Right lobe of liver (tissue), 4 donors: Measurements from ENCODE around the gene CENPP.

Experiments
- CTCF ChIP-seq, 4 donors: fragments of 200-600 bp in 3 of 4; fragments of 450-650 bp in 1 of 4; IDR thresholded peaks; one replicate each; pipeline versions ENCODE4 v1.5.1 to v1.8.0; 2016 to 2022; ENCODE audit warnings: antibody characterized with exemption in 4 of 4, mild to moderate bottlenecking in 2 of 4
- POLR2A ChIP-seq: fragments of 450-650 bp; IDR thresholded peaks from one replicate; pipeline ENCODE4 v1.6.1; 2017; ENCODE audit warnings: antibody characterized with exemption, mild to moderate bottlenecking
- donor health status: DM: no; HTN: no; CAD: no.
- donor health status: DM: no; HTN: no; CAD: no.
- donor health status: DM: no; HTN: yes; CAD: no.

- no peak for TF ChIP-seq CTCF (IDR thresholded peaks at IDR 0.05)
- TF ChIP-seq POLR2A, result no peak
Measured at GRCh38 chr9:92510747-92511146, 185.0 kb downstream of the CENPP start.
